Effector CD4-positive, alpha-beta T cell (primary cell): ENCODE measurements around the gene SYCP2L. TPM values are rescaled to one million over a fixed set of nuclear protein-coding genes. Genes with fewer than 3 reads are reported as not detected.
"Not testable (repeated sequence)": the region's sequence is repeated elsewhere in the genome, so short reads cannot be mapped to it uniquely, and the experiment has no call there.

Source experiments
- DNase-seq: peaks from one replicate; pipeline ENCODE4 v3.0.0-alpha.2; 2020
- total RNA-seq: gene quantifications from one replicate; lab custom pipeline; 2026; lab: John Stamatoyannopoulos, UW

Gene SYCP2L
- not detected for total RNA-seq

DNA sequence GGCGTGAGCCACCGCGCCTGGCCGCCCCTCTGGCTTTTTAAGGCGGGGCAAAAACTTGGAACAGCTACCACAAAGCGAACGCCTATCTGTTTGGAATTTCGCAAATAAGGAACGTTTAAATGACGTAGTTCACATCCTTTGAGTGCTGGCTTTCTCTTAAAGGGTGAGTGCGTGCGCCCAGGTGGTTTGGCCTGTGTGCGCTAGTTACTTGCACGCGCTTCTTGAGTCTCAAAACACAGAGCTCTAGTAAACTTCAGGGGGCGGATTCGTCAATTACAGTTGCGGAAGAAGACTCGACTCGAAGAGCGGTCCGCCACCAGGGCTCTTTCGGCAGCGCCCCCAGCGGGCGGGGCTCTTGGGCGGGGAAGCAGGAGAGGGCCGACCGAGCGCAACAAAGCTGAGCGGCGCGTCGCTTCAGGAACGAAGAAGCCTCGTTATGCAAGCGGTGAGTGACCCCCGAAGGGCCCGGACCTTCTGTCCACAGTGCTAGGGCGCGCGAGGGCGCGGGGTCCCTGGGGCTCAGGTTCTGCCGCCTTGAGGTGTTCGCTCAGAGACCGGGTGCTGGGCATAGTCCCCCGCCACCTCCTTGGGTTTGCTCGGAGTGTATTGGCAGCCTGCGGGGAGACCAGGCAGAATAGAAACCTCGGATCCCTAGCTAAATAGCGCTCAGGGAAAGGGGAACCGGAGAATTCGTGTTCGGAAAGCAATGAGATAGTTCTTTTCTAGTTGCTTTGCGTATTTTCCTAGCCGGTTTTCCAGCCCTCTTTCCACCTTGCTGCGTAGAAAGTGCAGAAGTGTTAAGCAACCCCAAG lies at the start of gene SYCP2L:
Gene SYCP2L, plus strand, starts transcription at position 362 of the 812 bp plus-strand sequence. Its CDS starts 75 bp downstream, at position 437.
- no peak for DNase-seq

GRCh38 chr6:10837622-10837994 lies 49.2 kb upstream of the SYCP2L start:
- no peak for DNase-seq

GRCh38 chr6:10837995-10838793 lies 48.7 kb upstream of the SYCP2L start, which contains the start of gene MAK:
MAK (minus strand) TSS chr6:10838539; CDS start chr6:10830648, 7,891 bp downstream.
- DNase-seq: peak; percentile 71

GRCh38 chr6:10838794-10839333 lies 48.0 kb upstream of the SYCP2L start:
- DNase-seq: no peak

GRCh38 chr6:10843554-10843953 lies 43.3 kb upstream of the SYCP2L start:
- no peak for DNase-seq

DNA sequence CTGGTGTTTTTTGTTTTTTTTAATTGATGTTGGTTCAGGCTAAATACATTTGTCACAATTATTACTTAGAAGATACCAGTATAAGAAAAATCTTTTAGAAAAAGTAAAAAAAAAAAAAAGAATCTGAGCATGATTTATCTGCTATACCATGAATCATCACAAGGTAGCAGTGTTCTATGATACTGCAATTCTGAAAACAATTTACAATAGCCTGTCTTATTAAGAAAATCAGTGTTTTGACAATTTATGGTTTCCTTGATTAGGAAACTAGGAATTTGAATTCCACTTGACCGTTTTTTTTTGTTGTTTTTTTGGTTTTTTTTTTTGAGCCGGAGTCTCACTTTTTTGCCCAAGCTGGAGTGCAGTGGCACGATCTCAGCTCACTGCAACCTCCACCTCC lies 39.2 kb upstream of the SYCP2L start:
- no peak for DNase-seq

DNA sequence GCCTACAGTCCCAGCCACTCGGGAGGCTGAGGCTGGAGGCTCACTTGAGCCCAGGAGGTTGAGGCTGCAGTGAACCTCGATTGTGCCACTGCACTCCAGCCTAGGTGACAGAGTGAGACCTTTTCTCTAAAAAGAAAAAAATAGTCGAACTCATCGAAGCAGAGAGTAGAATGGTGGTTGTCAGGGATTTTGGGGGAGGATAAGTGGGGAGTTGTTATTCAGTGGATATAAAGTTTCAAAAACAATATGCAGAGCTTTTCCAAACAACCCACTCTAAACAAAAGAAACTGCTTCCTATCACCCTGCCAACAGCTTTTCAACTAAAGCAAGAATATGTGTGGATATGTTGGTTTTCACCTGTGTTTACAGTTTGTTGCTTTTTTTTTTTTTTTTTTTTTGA lies 37.0 kb upstream of the SYCP2L start:
- DNase-seq: no peak

- no peak for DNase-seq
Measured at GRCh38 chr6:10850728-10851127, 36.1 kb upstream of the SYCP2L start.

DNA sequence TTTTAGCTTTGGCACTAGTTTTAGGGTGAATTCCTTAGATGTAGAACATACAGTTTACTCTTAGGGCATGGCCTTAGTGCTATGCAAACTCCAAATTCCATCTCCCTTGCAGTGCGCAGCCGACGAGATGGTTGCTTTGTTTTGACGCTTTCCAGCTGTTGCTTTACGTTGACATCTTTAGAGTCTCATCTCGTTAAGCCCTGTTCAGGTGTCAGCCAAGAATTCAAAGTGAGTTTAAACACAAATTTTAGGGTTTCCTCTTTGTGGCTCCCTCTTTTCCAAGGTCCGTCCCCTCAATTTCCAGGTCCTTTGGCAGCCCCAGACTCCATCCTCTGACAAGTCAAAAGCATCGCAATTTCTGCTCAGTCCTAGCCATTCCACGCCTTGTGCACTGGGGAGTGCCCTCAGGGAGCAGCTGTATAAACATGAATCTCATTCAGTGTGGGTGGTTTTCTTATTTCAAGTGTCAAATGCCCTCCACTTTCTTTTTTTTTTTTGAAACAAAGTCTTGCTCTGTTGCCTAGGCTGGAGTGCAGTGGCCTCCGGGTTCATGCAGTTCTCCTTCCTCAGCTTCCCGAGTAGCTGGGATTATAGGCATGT lies 34.4 kb upstream of the SYCP2L start:
- DNase-seq: no peak

DNA sequence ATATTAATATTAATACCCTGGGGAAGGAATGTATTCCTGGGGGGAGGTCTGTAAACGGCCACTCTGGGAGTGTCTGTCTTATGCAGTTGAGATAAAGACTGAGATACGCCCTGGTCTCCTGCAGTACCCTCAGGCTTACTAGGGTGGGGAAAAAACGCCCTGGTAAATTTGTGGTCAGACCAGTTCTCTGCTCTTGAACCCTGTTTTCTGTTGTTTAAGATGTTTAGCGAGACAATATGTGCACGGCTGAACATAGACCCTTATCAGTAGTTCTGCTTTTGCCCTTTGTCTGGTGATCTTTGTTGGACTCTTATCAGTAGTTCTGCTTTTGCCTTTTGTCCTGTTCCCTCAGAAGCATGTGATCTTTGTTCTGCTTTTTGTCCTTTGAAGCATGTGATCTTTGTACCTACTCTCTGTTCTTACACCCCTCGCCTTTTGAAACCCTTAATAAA lies 33.0 kb upstream of the SYCP2L start:
- DNase-seq: not testable (repeated sequence)

DNA sequence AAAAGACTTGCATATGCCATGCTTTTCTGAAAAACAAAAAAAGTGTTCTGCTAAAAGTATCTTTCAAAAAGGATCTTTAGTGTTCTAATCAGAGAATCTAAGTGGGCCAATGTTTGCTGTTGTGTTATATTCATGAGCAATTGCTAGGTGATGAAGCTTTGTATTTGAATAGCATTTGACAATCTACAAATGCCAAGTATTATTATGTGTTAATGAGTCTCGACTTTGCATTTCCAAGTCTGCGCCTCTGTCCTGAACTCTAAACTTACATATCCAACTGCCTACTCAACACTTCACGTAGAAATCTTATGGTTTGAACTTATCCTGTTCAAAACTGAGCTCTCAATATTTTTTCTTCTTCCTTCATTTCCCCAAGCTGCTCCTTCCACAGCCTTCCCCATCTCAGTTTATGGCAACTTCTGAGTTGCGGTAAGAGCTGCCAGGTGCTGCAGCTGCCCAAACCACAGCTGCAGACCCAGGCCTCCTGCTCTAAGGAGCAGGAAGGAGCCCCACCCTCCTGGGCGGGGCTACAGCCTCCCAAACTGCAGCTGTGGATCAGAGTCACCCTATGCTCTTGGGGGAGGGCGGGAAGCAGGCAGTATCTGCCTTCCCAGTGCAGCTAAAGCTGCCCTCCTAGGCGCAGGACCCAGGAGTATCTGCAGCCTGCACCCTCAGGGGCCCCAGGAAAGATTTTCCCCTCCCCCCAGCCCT lies 31.8 kb upstream of the SYCP2L start:
- DNase-seq: no peak

- DNase-seq: no peak
Measured at GRCh38 chr6:10857259-10857658, 29.6 kb upstream of the SYCP2L start.

- DNase-seq: no peak
Measured at GRCh38 chr6:10861086-10861485, 25.8 kb upstream of the SYCP2L start.

GRCh38 chr6:10862361-10862760 lies 24.5 kb upstream of the SYCP2L start:
- DNase-seq: no peak

GRCh38 chr6:10863031-10863430 lies 23.8 kb upstream of the SYCP2L start:
- DNase-seq: not testable (repeated sequence)

DNA sequence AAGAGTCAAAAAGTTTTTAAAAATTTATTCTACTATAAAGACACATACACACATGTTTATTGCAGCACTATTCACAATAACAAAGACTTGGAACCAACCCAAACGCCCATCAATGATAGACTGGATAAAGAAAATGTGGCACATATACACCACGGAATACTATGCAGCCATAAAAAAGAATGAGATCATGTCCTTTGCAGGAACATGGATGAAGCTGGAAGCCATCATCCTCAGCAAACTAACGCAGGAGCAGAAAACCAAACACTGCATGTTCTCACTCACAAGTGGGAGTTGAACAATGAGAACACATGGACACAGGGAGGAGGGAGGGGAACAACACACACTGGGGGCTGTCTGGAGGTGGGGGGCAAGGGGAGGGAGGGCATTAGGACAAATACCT lies 20.1 kb upstream of the SYCP2L start:
- not testable (repeated sequence) for DNase-seq

- no peak for DNase-seq
Measured at GRCh38 chr6:10867952-10868351, 18.9 kb upstream of the SYCP2L start.

- DNase-seq: no peak
Measured at GRCh38 chr6:10873374-10873773, 13.5 kb upstream of the SYCP2L start.

DNA sequence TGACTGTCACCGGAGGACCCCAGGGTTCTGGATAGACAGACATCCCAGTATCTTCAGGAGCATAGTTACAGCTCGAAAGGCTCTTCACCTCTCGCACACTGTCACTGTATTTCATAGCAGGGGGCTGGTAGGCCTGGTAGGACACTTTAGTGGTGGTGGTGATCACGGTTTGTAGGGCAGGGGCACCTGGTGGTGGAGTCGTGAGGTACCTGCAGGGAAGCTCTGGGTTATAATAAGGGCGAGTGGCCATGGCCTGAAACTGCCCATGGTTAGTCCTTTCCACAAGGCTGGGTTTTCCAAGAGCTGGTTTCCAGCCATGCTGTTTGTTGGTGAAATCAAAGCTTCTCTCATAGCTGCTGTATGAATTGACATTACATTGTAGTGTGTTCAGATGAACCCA lies 12.6 kb upstream of the SYCP2L start:
- DNase-seq: no peak

GRCh38 chr6:10875026-10875425 lies 11.8 kb upstream of the SYCP2L start:
- DNase-seq: no peak

GRCh38 chr6:10877012-10877411 lies 9.8 kb upstream of the SYCP2L start:
- no peak for DNase-seq

GRCh38 chr6:10877871-10878270 lies 9.0 kb upstream of the SYCP2L start:
- no peak for DNase-seq
